Measurements from ENCODE around the gene ATG9B.
"Not testable (repeated sequence)": the region's sequence is repeated elsewhere in the genome, so short reads cannot be mapped to it uniquely, and the experiment has no call there.

The ATG9B gene

DNA sequence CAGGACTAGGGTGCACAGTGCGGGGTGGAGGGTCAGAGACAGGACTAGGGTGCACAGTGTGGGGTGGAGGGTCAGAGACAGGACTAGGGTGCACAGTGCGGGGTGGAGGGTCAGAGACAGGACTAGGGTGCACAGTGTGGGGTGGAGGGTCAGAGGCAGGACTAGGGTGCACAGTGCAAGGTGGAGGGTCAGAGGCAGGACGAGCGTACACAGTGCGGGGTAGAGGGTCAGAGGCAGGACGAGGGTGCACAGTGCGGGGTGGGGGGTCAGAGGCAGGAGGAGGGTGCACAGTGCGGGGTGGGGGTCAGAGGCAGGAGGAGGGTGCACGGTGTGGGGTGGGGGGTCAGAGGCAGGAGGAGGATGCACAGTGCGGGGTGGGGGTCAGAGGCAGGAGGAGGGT, 19.2 kb upstream of the ATG9B start:
- H3K36me3 ChIP-seq (ENCODE audit: control insufficient read depth in 1 of 2, insufficient read depth in 2 of 2, low read depth in 1 of 2, low read length in 2 of 2), result peaks cover 11 to 53% of the 10 kb centered on the region in 2 experiments
- not testable (repeated sequence) for H3K9me3 ChIP-seq (ENCODE audit: control insufficient read depth, low read length); H3K18ac ChIP-seq (ENCODE audit: low read depth in 1 of 2, low read length in 2 of 2); H2BK5ac ChIP-seq (ENCODE audit: low read depth, low read length, poor library complexity, severe bottlenecking); H3K23ac ChIP-seq (ENCODE audit: low read length in 2 of 2); H2BK120ac ChIP-seq (ENCODE audit: low read depth, low read length); H2BK15ac ChIP-seq (ENCODE audit: low read depth, poor library complexity, severe bottlenecking); H3K4me2 ChIP-seq (ENCODE audit: low read length, poor library complexity, severe bottlenecking); DNase-seq; H4K91ac ChIP-seq (ENCODE audit: low read length); H3K4ac ChIP-seq (ENCODE audit: low read depth in 1 of 2, low read length in 2 of 2); H3K14ac ChIP-seq (ENCODE audit: low read length in 2 of 2); H3K27me3 ChIP-seq (ENCODE audit: control insufficient read depth in 1 of 2, insufficient read depth in 1 of 2, low read length in 2 of 2); H2BK12ac ChIP-seq (ENCODE audit: low read length in 2 of 2); H3K79me1 ChIP-seq (replicated peaks; ENCODE audit: low read length, poor library complexity, severe bottlenecking); H3K9ac ChIP-seq (ENCODE audit: low read length); H2AK5ac ChIP-seq (ENCODE audit: low read length, severe bottlenecking); H3K27ac ChIP-seq (ENCODE audit: low read length, poor library complexity, severe bottlenecking); H3K4me3 ChIP-seq (ENCODE audit: insufficient read depth in 1 of 2, low read depth in 1 of 2, low read length in 2 of 2); H2AFZ ChIP-seq (ENCODE audit: low read depth, low read length); H4K8ac ChIP-seq (ENCODE audit: low read length)
- peaks cover 27% of the 10 kb centered on the region for H3K4me1 ChIP-seq (ENCODE audit: control insufficient read depth, insufficient read depth, low read depth, low read length)
- 97% methylated on average over 10 of the region's 10 CpGs for WGBS

DNA sequence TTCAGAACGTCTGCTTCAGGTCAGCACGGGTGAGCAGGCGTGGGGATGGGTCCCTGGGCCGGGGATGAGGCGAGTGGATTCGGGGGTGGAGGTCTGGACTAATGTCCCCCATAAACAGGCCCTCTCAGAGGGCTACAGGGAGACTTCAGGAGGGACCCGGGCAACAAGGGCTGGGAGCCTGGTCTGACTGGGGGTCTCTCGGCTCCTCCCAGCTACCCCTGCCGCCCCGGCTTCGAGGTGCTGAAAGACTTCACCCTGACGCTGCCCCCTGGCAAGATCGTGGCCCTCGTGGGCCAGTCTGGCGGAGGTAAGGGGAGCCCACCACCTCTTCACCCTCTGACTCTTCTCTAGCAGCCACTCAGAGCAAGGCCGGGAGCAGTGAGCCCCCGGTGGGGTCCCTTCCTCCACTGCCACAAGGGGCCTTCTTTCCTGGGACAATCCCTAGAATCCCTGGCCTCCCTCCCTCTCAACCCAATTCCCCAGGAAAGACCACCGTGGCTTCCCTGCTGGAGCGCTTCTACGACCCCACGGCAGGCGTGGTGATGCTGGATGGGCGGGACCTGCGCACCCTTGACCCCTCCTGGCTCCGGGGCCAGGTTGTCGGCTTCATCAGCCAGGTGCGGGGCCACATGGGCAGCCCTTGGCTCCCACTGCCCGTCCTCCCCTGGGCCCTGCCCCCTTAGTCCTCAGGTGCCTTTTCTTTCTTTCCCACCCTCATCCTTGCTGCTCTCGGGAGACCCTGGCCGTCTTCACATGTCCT, 16.5 kb upstream of the ATG9B start:
- Histone ChIP-seq H3K4me2 (ENCODE audit: low read length, poor library complexity, severe bottlenecking) (no peak overlapping the region), H3K27ac (ENCODE audit: low read length, poor library complexity, severe bottlenecking) (no peak overlapping the region), H2AFZ (ENCODE audit: low read depth, low read length) (no peak overlapping the region), H3K36me3 (ENCODE audit: control insufficient read depth in 1 of 2, insufficient read depth in 2 of 2, low read depth in 1 of 2, low read length in 2 of 2) (peaks cover 27 to 66% of the 10 kb centered on the region in 2 experiments), H2BK120ac (ENCODE audit: low read depth, low read length) (no peak overlapping the region), H2AK5ac (ENCODE audit: low read length, severe bottlenecking) (no peak overlapping the region), H3K4ac (ENCODE audit: low read depth in 1 of 2, low read length in 2 of 2) (no peak overlapping the region), H3K4me3 (ENCODE audit: insufficient read depth in 1 of 2, low read depth in 1 of 2, low read length in 2 of 2) (peak overlapping the region in 1 of 2 experiments; percentile 27), H4K91ac (ENCODE audit: low read length) (peak overlapping the region; percentile 57), H3K23ac (ENCODE audit: low read length in 2 of 2) (no peak overlapping the region), H2BK5ac (ENCODE audit: low read depth, low read length, poor library complexity, severe bottlenecking) (no peak overlapping the region), H2BK15ac (ENCODE audit: low read depth, poor library complexity, severe bottlenecking) (peak overlapping the region; percentile 97), H3K4me1 (ENCODE audit: control insufficient read depth, insufficient read depth, low read depth, low read length) (peaks cover 26% of the 10 kb centered on the region), H3K79me1 (replicated peaks; ENCODE audit: low read length, poor library complexity, severe bottlenecking) (no peaks in the 10 kb centered on the region), H3K9me3 (ENCODE audit: control insufficient read depth, low read length) (no peaks in the 10 kb centered on the region), H3K27me3 (ENCODE audit: control insufficient read depth in 1 of 2, insufficient read depth in 1 of 2, low read length in 2 of 2) (no peaks in the 10 kb centered on the region), H2BK12ac (ENCODE audit: low read length in 2 of 2) (peak overlapping the region; percentile 46 to 68), H3K18ac (ENCODE audit: low read depth in 1 of 2, low read length in 2 of 2) (no peak overlapping the region), H4K8ac (ENCODE audit: low read length) (no peak overlapping the region), H3K14ac (ENCODE audit: low read length in 2 of 2) (no peak overlapping the region), H3K9ac (ENCODE audit: low read length) (no peak overlapping the region)
- no peak for DNase-seq
- WGBS, result 96% methylated on average over 30 of the region's 30 CpGs

DNA sequence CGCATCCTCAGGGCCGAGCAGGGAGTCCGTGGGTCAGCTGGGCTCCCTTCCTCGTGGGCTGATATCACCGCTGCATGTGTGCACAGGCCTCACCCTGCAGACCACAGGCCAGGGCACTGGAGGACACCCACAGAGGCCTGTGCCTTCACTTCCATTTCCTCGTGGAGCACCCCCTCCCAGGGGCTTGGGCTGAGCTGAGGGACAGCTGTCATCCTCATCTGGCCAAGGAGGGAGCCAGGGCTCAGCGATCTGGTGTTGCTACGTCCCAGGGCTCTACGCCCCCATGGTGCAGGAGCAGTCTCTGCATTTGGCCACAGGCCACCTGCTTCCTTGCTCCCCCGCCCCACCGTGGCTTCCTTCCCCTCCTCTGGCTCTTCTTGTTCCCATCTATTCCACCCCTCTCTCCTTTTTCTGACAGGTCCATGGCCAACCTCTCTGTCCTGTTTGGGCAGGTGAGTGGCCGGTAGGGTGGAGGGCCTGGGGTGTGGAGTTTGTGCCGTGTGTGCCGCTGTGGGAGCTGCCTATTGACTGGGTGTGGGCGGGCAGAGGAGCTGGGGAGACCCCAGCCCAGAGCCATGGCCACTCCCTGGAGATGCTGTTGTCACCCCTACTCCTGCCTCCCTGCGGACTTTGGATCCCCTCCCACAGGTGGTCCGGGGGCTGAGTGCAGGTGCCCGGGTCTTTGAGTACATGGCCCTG, 15.7 kb upstream of the ATG9B start:
- Histone ChIP-seq H3K4me3 (ENCODE audit: insufficient read depth in 1 of 2, low read depth in 1 of 2, low read length in 2 of 2) (no peak overlapping the region), H3K18ac (ENCODE audit: low read depth in 1 of 2, low read length in 2 of 2) (peak overlapping the region; percentile 59 to 77), H4K91ac (ENCODE audit: low read length) (peak overlapping the region; percentile 47), H2AFZ (ENCODE audit: low read depth, low read length) (no peak overlapping the region), H2BK12ac (ENCODE audit: low read length in 2 of 2) (peak overlapping the region; percentile 76 to 94), H3K9me3 (ENCODE audit: control insufficient read depth, low read length) (no peaks in the 10 kb centered on the region), H3K27me3 (ENCODE audit: control insufficient read depth in 1 of 2, insufficient read depth in 1 of 2, low read length in 2 of 2) (no peaks in the 10 kb centered on the region), H3K9ac (ENCODE audit: low read length) (peak overlapping the region; percentile 80), H3K36me3 (ENCODE audit: control insufficient read depth in 1 of 2, insufficient read depth in 2 of 2, low read depth in 1 of 2, low read length in 2 of 2) (peaks cover 34 to 66% of the 10 kb centered on the region in 2 experiments), H3K23ac (ENCODE audit: low read length in 2 of 2) (no peak overlapping the region), H3K4ac (ENCODE audit: low read depth in 1 of 2, low read length in 2 of 2) (peak overlapping the region in 1 of 2 experiments; percentile 59), H2AK5ac (ENCODE audit: low read length, severe bottlenecking) (peak overlapping the region; percentile 14), H2BK120ac (ENCODE audit: low read depth, low read length) (no peak overlapping the region), H3K4me1 (ENCODE audit: control insufficient read depth, insufficient read depth, low read depth, low read length) (peaks cover 26% of the 10 kb centered on the region), H4K8ac (ENCODE audit: low read length) (peak overlapping the region; percentile 43), H3K79me1 (replicated peaks; ENCODE audit: low read length, poor library complexity, severe bottlenecking) (peaks cover 2% of the 10 kb centered on the region), H2BK15ac (ENCODE audit: low read depth, poor library complexity, severe bottlenecking) (peak overlapping the region; percentile 97), H3K14ac (ENCODE audit: low read length in 2 of 2) (peak overlapping the region in 1 of 2 experiments; percentile 73), H2BK5ac (ENCODE audit: low read depth, low read length, poor library complexity, severe bottlenecking) (no peak overlapping the region), H3K4me2 (ENCODE audit: low read length, poor library complexity, severe bottlenecking) (no peak overlapping the region), H3K27ac (ENCODE audit: low read length, poor library complexity, severe bottlenecking) (peak overlapping the region; percentile 12)
- no peak for DNase-seq
- WGBS, result 76% methylated on average over 16 of the region's 18 CpGs
